Astrocyte (in vitro differentiated cells and primary cell): ENCODE data around the gene ATP8B4. TPM values are rescaled to one million over a fixed set of nuclear protein-coding genes. Genes with fewer than 3 reads are reported as not detected.

Experiments
- DNase-seq: peaks from one replicate; pipeline ENCODE4 v3.0.0-alpha.2; 2010; ENCODE audit warnings: low read depth
- FAIRE-seq: peaks from 2 replicates; lab custom pipeline; 2011; peaks lifted over from hg19 to GRCh38; lab: Jason Lieb, UNC
- H2AFZ ChIP-seq: 2 replicates; pipeline ENCODE4 v1.6.0; 2012; ENCODE audit warnings: low read depth, low read length, inconsistent platforms
- H3K27ac ChIP-seq: 2 replicates; pipeline ENCODE4 v1.5.1; 2011; ENCODE audit warnings: low read depth, low read length, inconsistent platforms
- H3K27me3 ChIP-seq: 2 replicates; pipeline ENCODE4 v1.6.0; 2011; ENCODE audit warnings: low read length, inconsistent platforms; ENCODE audit not compliant: insufficient read depth
- H3K36me3 ChIP-seq: 2 replicates; pipeline ENCODE4 v1.5.1; 2011; ENCODE audit warnings: low read length, inconsistent platforms; ENCODE audit not compliant: insufficient read depth
- H3K4me1 ChIP-seq: 2 replicates; pipeline ENCODE4 v1.5.1; 2011; ENCODE audit warnings: low read length, inconsistent platforms; ENCODE audit not compliant: insufficient read depth
- H3K4me2 ChIP-seq: 2 replicates; pipeline ENCODE4 v1.6.0; 2012; ENCODE audit warnings: low read length, inconsistent platforms
- H3K4me3 ChIP-seq: 2 replicates; pipeline ENCODE4 v1.5.1; 2011; ENCODE audit warnings: low read depth, mild to moderate bottlenecking, low read length, inconsistent platforms; ENCODE audit not compliant: insufficient read depth
- H3K79me2 ChIP-seq: 2 replicates; pipeline ENCODE4 v1.6.0; 2012; ENCODE audit warnings: mild to moderate bottlenecking, low read length, inconsistent platforms; ENCODE audit not compliant: insufficient read depth
- H3K9ac ChIP-seq: 2 replicates; pipeline ENCODE4 v1.6.0; 2012; ENCODE audit warnings: mild to moderate bottlenecking, low read length, inconsistent platforms
- H3K9me3 ChIP-seq: 2 replicates; pipeline ENCODE4 v1.5.1; 2012; ENCODE audit warnings: low read depth, mild to moderate bottlenecking, low read length, inconsistent platforms; ENCODE audit not compliant: insufficient read depth
- H4K20me1 ChIP-seq: 2 replicates; pipeline ENCODE4 v1.6.0; 2012; ENCODE audit warnings: low read length, inconsistent platforms; ENCODE audit not compliant: insufficient read depth
- H3K27ac Mint-ChIP-seq: one replicate; pipeline ENCODE4 v1.8.0; 2021; ENCODE audit warnings: mild to moderate bottlenecking, mixed read lengths; ENCODE audit not compliant: unreplicated experiment
- H3K27me3 Mint-ChIP-seq: one replicate; pipeline ENCODE4 v1.8.0; 2021; ENCODE audit warnings: low read depth, mixed read lengths; ENCODE audit not compliant: unreplicated experiment
- H3K36me3 Mint-ChIP-seq: one replicate; pipeline ENCODE4 v1.8.0; 2021; ENCODE audit warnings: low read depth, mixed read lengths; ENCODE audit not compliant: unreplicated experiment
- H3K4me1 Mint-ChIP-seq: one replicate; pipeline ENCODE4 v1.8.0; 2021; ENCODE audit warnings: low read depth, mixed read lengths; ENCODE audit not compliant: unreplicated experiment
- H3K4me3 Mint-ChIP-seq: one replicate; pipeline ENCODE4 v1.8.0; 2021; ENCODE audit warnings: mild to moderate bottlenecking, moderate library complexity, mixed read lengths; ENCODE audit not compliant: unreplicated experiment
- H3K9me3 Mint-ChIP-seq: one replicate; pipeline ENCODE4 v1.8.0; 2021; ENCODE audit warnings: mild to moderate bottlenecking, mixed read lengths; ENCODE audit not compliant: unreplicated experiment
- EZH2 ChIP-seq: IDR thresholded peaks from 2 replicates; pipeline ENCODE4 v1.6.1; 2012; ENCODE audit warnings: mild to moderate bottlenecking, low read length, inconsistent platforms; ENCODE audit not compliant: insufficient read depth
- total RNA-seq: library from RNA; stranded (reverse); gene quantifications from 2 replicates; pipeline ENCODE4 v1.2.1, GENCODE V29; 2021
- TF ChIP-seq, protein P1 (sequence below): IDR thresholded peaks from 2 replicates; pipeline ENCODE4 v1.5.1; 2011; ENCODE audit warnings: low read depth, mild to moderate bottlenecking, inconsistent platforms, low read length, moderate library complexity; ENCODE audit not compliant: insufficient read depth

ATP8B4 gene
- total RNA-seq, 1 donor from 2014 or later, result 0.23 TPM

DNA sequence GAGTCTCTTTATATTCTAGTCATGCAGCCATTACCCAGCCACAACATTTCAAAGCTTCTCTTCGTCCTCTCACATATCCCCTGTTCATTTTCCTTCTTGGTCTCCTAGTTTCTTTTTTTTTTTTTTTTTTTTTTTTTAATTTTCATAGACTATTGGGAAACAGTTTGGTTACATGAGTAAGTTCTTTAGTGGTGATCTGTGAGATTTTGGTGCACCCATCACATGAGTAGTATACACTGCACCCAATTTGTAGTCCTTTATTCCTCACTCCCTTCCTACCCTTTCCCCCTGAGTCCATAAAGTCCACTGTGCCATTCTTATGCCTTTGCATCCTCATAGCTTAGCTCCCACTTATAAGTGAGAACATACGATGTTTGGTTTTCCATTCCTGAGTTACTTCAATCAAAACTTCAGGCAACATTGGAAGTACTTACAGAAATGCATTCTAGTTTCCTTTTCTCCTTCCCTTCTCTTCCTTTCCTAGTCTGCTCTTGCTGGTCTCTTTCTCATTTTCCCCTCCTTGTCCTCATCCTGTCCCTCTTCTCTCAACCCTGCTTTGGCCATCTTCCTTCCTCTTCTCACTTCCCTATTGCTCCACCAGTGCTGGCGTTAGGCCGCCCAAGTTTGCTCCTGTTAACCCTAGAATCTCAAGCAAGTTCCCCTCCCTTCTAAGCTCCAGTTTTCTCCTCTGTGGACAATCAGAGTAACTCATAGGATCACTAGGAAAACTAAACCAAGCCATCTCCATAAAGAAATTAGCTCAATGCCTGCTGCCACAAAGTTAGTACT lies 4.8 kb downstream of the ATP8B4 start:
- H3K9me3 Mint-ChIP-seq, result peaks cover 2% of the 10 kb centered on the region
- no peak overlapping the region for H2AFZ ChIP-seq
- no peaks in the 10 kb centered on the region for H4K20me1 ChIP-seq
- H3K4me1 Mint-ChIP-seq, result peaks cover 2% of the 10 kb centered on the region
- H3K27me3 Mint-ChIP-seq, result no peaks in the 10 kb centered on the region
- no peaks in the 10 kb centered on the region for H3K36me3 Mint-ChIP-seq
- H3K27ac Mint-ChIP-seq, result no peak overlapping the region
- no peak overlapping the region for H3K4me3 ChIP-seq
- no peaks in the 10 kb centered on the region for H3K4me1 ChIP-seq
- no peaks in the 10 kb centered on the region for H3K79me2 ChIP-seq
- H3K9ac ChIP-seq, result no peak overlapping the region
- peaks cover 2% of the 10 kb centered on the region for H3K27me3 ChIP-seq
- H3K4me3 Mint-ChIP-seq, result no peak overlapping the region
- DNase-seq (no peak), FAIRE-seq (no peak)
- no peaks in the 10 kb centered on the region for H3K36me3 ChIP-seq
- no peaks in the 10 kb centered on the region for H3K9me3 ChIP-seq
- no peak overlapping the region for H3K4me2 ChIP-seq
- H3K27ac ChIP-seq, result no peak overlapping the region
- TF ChIP-seq, protein P1, sequence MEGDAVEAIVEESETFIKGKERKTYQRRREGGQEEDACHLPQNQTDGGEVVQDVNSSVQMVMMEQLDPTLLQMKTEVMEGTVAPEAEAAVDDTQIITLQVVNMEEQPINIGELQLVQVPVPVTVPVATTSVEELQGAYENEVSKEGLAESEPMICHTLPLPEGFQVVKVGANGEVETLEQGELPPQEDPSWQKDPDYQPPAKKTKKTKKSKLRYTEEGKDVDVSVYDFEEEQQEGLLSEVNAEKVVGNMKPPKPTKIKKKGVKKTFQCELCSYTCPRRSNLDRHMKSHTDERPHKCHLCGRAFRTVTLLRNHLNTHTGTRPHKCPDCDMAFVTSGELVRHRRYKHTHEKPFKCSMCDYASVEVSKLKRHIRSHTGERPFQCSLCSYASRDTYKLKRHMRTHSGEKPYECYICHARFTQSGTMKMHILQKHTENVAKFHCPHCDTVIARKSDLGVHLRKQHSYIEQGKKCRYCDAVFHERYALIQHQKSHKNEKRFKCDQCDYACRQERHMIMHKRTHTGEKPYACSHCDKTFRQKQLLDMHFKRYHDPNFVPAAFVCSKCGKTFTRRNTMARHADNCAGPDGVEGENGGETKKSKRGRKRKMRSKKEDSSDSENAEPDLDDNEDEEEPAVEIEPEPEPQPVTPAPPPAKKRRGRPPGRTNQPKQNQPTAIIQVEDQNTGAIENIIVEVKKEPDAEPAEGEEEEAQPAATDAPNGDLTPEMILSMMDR, result no peak
- TF ChIP-seq EZH2, result no peak

DNA sequence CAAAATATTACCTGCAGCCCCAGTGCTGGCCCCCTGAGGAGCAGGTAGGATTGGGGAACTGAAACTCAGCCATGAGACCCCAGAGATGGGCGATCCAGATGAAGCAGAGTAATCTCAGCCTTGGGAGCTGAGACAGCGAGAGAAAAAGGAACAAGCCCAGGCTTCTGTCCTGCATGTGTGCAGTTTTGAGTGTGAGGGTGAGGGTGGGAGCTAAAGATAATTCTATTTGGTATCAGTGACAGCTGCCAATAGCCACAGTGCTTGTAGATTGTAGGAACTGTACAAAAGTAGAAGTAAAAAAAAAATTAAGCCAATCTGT lies 5.9 kb downstream of the ATP8B4 start:
- DNase-seq (no peak), FAIRE-seq (no peak)
- H3K9me3 ChIP-seq, result no peaks in the 10 kb centered on the region
- no peak overlapping the region for H3K9ac ChIP-seq
- Mint-ChIP-seq H3K27me3 (no peaks in the 10 kb centered on the region), H3K36me3 (no peaks in the 10 kb centered on the region), H3K4me1 (no peaks in the 10 kb centered on the region), H3K9me3 (peaks cover 2% of the 10 kb centered on the region), H3K4me3 (no peak overlapping the region), H3K27ac (no peak overlapping the region)
- H3K4me2 ChIP-seq, result no peak overlapping the region
- H3K4me1 ChIP-seq, result no peaks in the 10 kb centered on the region
- no peak overlapping the region for H3K27ac ChIP-seq
- H3K36me3 ChIP-seq, result no peaks in the 10 kb centered on the region
- no peak overlapping the region for H2AFZ ChIP-seq
- H3K79me2 ChIP-seq, result no peaks in the 10 kb centered on the region
- no peak overlapping the region for H3K4me3 ChIP-seq
- H3K27me3 ChIP-seq, result peaks cover 2% of the 10 kb centered on the region
- no peaks in the 10 kb centered on the region for H4K20me1 ChIP-seq
- no peak for TF ChIP-seq EZH2
- TF ChIP-seq, protein P1, result no peak

DNA sequence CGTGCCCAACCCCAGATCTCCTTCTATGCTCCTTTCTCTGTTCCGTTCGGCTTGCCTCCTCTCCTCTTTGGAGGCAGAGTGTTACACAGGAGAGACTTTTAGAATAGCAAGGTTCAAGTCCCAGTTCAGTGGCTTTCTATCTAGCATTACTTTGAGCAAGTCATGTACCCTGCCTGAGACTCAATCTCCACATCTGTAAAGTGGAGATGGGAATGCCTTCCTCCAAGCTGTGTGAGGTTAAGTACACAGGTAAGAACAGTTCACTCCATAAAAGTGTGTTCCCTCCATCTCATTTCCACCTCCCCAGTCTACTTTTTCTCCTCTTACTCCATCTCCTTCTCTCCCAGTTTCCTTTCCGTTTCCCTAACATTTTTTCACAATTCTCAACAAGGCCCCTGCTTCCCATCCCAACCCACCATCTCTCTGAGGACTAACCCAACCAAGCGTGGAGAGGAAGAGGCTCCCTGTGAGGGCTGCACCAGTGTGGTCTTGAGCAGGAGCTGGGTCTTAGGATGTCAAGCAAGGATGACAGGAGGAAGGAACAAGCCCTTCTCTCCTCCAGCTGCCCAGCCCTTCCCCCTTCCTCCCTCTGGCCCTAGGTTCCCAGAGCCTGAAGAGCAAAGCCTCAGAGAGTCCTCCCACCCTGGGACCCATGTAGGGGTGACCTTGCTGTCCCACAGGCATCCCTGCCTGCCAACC lies 6.4 kb downstream of the ATP8B4 start:
- no peak overlapping the region for H3K27ac Mint-ChIP-seq
- no peaks in the 10 kb centered on the region for H4K20me1 ChIP-seq
- no peak for TF ChIP-seq EZH2
- TF ChIP-seq, protein P1, result no peak

More for the DNA sequence above, 6.4 kb downstream of the ATP8B4 start:
- FAIRE-seq, result no peak
- no peak overlapping the region for H3K27ac ChIP-seq
- H3K79me2 ChIP-seq, result no peaks in the 10 kb centered on the region
- no peak overlapping the region for H3K4me3 ChIP-seq
- no peak for DNase-seq
- no peak overlapping the region for H3K4me3 Mint-ChIP-seq
- H3K27me3 ChIP-seq, result peaks cover 2% of the 10 kb centered on the region
- H2AFZ ChIP-seq, result no peak overlapping the region
- no peaks in the 10 kb centered on the region for H3K9me3 ChIP-seq
- no peaks in the 10 kb centered on the region for H3K36me3 ChIP-seq
- no peaks in the 10 kb centered on the region for H3K4me1 ChIP-seq
- H3K9ac ChIP-seq, result no peak overlapping the region
- no peak overlapping the region for H3K4me2 ChIP-seq
- H3K36me3 Mint-ChIP-seq, result no peaks in the 10 kb centered on the region
- no peaks in the 10 kb centered on the region for H3K4me1 Mint-ChIP-seq
- H3K9me3 Mint-ChIP-seq, result peaks cover 2% of the 10 kb centered on the region
- no peaks in the 10 kb centered on the region for H3K27me3 Mint-ChIP-seq
